ENCODE measurements around the gene TBC1D8. TPM values are rescaled to one million over a fixed set of nuclear protein-coding genes. Genes with fewer than 3 reads are reported as not detected.

The TBC1D8 gene
- total and polyA plus RNA-seq, 2 of the 13 experiments (the other 11 are each of a cell fraction or from before 2014, with no cell fraction given): 45.1 to 95.4 TPM

DNA sequence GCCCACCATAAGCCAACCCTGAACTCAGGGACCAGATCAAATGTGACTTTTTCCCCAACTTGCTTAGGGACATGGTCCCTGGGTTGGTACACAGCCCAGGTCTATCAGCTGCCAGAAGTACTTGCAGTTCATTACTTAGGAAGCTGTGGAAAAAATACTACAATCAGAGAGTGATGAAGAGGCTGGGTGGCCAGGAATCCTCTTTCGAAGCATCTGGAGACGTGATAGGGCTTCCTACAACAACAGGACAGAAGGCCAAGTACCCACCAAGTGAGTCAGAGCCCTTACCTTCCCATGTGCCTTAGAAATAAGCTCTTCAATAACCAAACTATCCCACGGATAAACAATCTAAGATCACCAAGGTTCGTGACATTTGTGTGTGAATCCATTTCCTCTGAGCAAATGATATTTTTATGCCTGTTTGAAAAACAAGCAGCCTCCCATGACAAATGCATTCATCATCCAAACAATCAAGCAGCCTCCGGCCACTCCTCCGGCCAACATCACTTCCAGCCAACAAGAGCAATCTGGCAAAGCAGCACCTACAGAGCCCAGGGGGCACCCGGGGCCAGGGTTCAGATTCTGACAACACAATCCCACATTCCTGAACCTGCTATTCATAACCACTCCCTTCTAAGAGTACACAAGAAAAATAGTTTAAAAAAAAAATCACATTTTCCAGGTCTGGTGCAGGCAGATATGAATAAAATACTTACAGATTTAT, 26.4 kb downstream of the TBC1D8 start (continued):
- TF ChIP-seq, protein P1, sequence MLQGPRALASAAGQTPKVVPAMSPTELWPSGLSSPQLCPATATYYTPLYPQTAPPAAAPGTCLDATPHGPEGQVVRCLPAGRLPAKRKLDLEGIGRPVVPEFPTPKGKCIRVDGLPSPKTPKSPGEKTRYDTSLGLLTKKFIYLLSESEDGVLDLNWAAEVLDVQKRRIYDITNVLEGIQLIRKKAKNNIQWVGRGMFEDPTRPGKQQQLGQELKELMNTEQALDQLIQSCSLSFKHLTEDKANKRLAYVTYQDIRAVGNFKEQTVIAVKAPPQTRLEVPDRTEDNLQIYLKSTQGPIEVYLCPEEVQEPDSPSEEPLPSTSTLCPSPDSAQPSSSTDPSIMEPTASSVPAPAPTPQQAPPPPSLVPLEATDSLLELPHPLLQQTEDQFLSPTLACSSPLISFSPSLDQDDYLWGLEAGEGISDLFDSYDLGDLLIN (CRISPR knock-in tag; IDR thresholded peaks at IDR 0.05; ENCODE audit: borderline replicate concordance): no peak
- no peak for TF ChIP-seq NFE2L1 (CRISPR knock-in tag; IDR thresholded peaks at IDR 0.05; ENCODE audit: borderline replicate concordance)
- no peak for TF ChIP-seq ZNF335 (CRISPR knock-in tag; IDR thresholded peaks at IDR 0.05)
- TF ChIP-seq, protein P2, sequence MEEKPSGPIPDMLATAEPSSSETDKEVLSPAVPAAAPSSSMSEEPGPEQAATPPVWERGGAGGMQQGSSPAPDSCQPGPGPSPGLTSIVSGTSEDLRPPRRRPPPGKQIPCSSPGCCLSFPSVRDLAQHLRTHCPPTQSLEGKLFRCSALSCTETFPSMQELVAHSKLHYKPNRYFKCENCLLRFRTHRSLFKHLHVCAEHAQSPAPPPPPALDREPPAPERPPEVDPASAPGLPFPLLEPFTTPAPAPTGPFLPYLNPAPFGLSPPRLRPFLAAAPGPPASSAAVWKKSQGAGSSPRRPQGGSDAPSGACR (CRISPR knock-in tag; IDR thresholded peaks at IDR 0.05): peak; percentile 9; the same call in 1 of the 2 replicates
- TF ChIP-seq SYNCRIP (IDR thresholded peaks at IDR 0.05; ENCODE audit: insufficient read depth, low read depth, low read length): no peak
- TF ChIP-seq ZNF674 (CRISPR knock-in tag; IDR thresholded peaks at IDR 0.05; ENCODE audit: low read depth): no peak
- no peak for TF ChIP-seq RELA (CRISPR knock-in tag; IDR thresholded peaks at IDR 0.05)
- TF ChIP-seq ZNF850 (CRISPR knock-in tag; conservative IDR thresholded peaks at IDR 0.05): no peak
- no peak for TF ChIP-seq BRD4 (CRISPR knock-in tag; IDR thresholded peaks at IDR 0.05)
- TF ChIP-seq, protein P3, sequence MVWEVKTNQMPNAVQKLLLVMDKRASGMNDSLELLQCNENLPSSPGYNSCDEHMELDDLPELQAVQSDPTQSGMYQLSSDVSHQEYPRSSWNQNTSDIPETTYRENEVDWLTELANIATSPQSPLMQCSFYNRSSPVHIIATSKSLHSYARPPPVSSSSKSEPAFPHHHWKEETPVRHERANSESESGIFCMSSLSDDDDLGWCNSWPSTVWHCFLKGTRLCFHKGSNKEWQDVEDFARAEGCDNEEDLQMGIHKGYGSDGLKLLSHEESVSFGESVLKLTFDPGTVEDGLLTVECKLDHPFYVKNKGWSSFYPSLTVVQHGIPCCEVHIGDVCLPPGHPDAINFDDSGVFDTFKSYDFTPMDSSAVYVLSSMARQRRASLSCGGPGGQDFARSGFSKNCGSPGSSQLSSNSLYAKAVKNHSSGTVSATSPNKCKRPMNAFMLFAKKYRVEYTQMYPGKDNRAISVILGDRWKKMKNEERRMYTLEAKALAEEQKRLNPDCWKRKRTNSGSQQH (CRISPR knock-in tag; IDR thresholded peaks at IDR 0.05; ENCODE audit: low read depth): no peak
- no peak for TF ChIP-seq KLF13 (CRISPR knock-in tag; IDR thresholded peaks at IDR 0.05)
- peak; percentile 98 for TF ChIP-seq SALL1 (CRISPR knock-in tag; IDR thresholded peaks at IDR 0.05)
- peak; percentile 84; the same call in 1 of the 2 replicates for TF ChIP-seq FOXO1 (CRISPR knock-in tag; IDR thresholded peaks at IDR 0.05)
- TF ChIP-seq ZNF841 (CRISPR knock-in tag; IDR thresholded peaks at IDR 0.05; ENCODE audit: borderline replicate concordance): no peak
- no peak for TF ChIP-seq ZNF543 (CRISPR knock-in tag; IDR thresholded peaks at IDR 0.05)
- no peak for TF ChIP-seq TMF1 (CRISPR knock-in tag; IDR thresholded peaks at IDR 0.05; ENCODE audit: low read depth)
- peak; percentile 82 for TF ChIP-seq HDAC1 (CRISPR knock-in tag; IDR thresholded peaks at IDR 0.05)
- TF ChIP-seq, protein P4, sequence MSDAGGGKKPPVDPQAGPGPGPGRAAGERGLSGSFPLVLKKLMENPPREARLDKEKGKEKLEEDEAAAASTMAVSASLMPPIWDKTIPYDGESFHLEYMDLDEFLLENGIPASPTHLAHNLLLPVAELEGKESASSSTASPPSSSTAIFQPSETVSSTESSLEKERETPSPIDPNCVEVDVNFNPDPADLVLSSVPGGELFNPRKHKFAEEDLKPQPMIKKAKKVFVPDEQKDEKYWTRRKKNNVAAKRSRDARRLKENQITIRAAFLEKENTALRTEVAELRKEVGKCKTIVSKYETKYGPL (CRISPR knock-in tag; IDR thresholded peaks at IDR 0.05): no peak
- TF ChIP-seq PCBP1 (IDR thresholded peaks at IDR 0.05; ENCODE audit: borderline replicate concordance, low read depth, low read length): no peak
- no peak for TF ChIP-seq SIX1 (CRISPR knock-in tag; IDR thresholded peaks at IDR 0.05; ENCODE audit: borderline replicate concordance)
- TF ChIP-seq, protein P5, sequence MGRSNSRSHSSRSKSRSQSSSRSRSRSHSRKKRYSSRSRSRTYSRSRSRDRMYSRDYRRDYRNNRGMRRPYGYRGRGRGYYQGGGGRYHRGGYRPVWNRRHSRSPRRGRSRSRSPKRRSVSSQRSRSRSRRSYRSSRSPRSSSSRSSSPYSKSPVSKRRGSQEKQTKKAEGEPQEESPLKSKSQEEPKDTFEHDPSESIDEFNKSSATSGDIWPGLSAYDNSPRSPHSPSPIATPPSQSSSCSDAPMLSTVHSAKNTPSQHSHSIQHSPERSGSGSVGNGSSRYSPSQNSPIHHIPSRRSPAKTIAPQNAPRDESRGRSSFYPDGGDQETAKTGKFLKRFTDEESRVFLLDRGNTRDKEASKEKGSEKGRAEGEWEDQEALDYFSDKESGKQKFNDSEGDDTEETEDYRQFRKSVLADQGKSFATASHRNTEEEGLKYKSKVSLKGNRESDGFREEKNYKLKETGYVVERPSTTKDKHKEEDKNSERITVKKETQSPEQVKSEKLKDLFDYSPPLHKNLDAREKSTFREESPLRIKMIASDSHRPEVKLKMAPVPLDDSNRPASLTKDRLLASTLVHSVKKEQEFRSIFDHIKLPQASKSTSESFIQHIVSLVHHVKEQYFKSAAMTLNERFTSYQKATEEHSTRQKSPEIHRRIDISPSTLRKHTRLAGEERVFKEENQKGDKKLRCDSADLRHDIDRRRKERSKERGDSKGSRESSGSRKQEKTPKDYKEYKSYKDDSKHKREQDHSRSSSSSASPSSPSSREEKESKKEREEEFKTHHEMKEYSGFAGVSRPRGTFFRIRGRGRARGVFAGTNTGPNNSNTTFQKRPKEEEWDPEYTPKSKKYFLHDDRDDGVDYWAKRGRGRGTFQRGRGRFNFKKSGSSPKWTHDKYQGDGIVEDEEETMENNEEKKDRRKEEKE (IDR thresholded peaks at IDR 0.05): no peak
- no peak for TF ChIP-seq MAF1 (CRISPR knock-in tag; IDR thresholded peaks at IDR 0.05; ENCODE audit: borderline replicate concordance)
- no peak for TF ChIP-seq ZNF451 (CRISPR knock-in tag; IDR thresholded peaks at IDR 0.05)
- TF ChIP-seq ZBTB20 (CRISPR knock-in tag; IDR thresholded peaks at IDR 0.05; ENCODE audit: borderline replicate concordance, low read depth): 0 out of 2 replicates have a peak, but pooled peaks have one; percentile 20

Data from HepG2 (cell line).